ENCODE measurements around the gene ITPKC. TPM values are rescaled to one million over a fixed set of nuclear protein-coding genes. Genes with fewer than 3 reads are reported as not detected.

The ITPKC gene
- total RNA-seq, 1 experiment from 2014 or later: 11.4 TPM

GRCh38 chr19:40735013-40735771 lies 18.3 kb downstream of the ITPKC start:
- no peak overlapping the region for H3K4me3 ChIP-seq (replicated peaks in 1 of 2; ENCODE audit: low read depth in 1 of 2, low read length in 2 of 2)
- RAD21 ChIA-PET (ENCODE audit: low non-redundant PET in 1 of 2, low total read pairs in 2 of 2, uncharacterized antibody in 2 of 2, unreplicated experiment in 2 of 2): no interaction called here
- H3K9me3 ChIP-seq (ENCODE audit: control insufficient read depth in 1 of 2, insufficient read depth in 1 of 2, low read depth in 1 of 2, low read length in 2 of 2): no peaks in the 10 kb centered on the region
- ATAC-seq (no peak), DNase-seq (ENCODE audit: low read depth, low spot score) (no peak)
- no peak overlapping the region for H3K9ac ChIP-seq (ENCODE audit: low read length)
- no peak overlapping the region for H3K27ac ChIP-seq (ENCODE audit: low read depth, low read length)
- H3K4me1 ChIP-seq (ENCODE audit: control insufficient read depth in 1 of 2, insufficient read depth in 2 of 2, low read length in 2 of 2): peaks cover 5 to 12% of the 10 kb centered on the region in 2 experiments; a peak in 3 of 4 replicates
- no peak overlapping the region for H3K4me2 ChIP-seq (ENCODE audit: low read length)
- no peaks in the 10 kb centered on the region for H3K9me2 ChIP-seq (ENCODE audit: insufficient read depth)
- no peak overlapping the region for H2AFZ ChIP-seq (ENCODE audit: low read depth, low read length, poor library complexity, severe bottlenecking)
- intact Hi-C loops (cut with micrococcal nuclease): no loop called here
- no peaks in the 10 kb centered on the region for H3K27me3 ChIP-seq (ENCODE audit: insufficient read depth, low read length)
- H3K79me2 ChIP-seq (ENCODE audit: insufficient read depth, low read length): no peaks in the 10 kb centered on the region
- POLR2A ChIA-PET: interaction anchor here (1.1 kb wide), 1 partner anchor 15 kb away, joined by 3 read pairs; the partner anchor contains the start of gene ACTMAP
- H3K36me3 ChIP-seq (ENCODE audit: control insufficient read depth in 1 of 2, insufficient read depth in 2 of 2, low read length in 2 of 2): peaks cover 17 to 21% of the 10 kb centered on the region in 2 experiments
- no peaks in the 10 kb centered on the region for H4K20me1 ChIP-seq (ENCODE audit: insufficient read depth)
- CTCF ChIA-PET: no interaction called here
- no TSS peak for BruUV-seq (replicated peaks)
- TF ChIP-seq RAD21 (IDR thresholded peaks at IDR 0.05; ENCODE audit: low read depth) (no peak), EZH2phosphoT487 (IDR thresholded peaks at IDR 0.05; ENCODE audit: borderline replicate concordance) (no peak), EZH2 (IDR thresholded peaks at IDR 0.05) (no peak), SRF (IDR thresholded peaks at IDR 0.05; ENCODE audit: low read depth) (no peak), MAX (IDR thresholded peaks at IDR 0.05) (no peak), POLR2AphosphoS5 (IDR thresholded peaks at IDR 0.05; ENCODE audit: low read depth, low read length) (no peak), SP1 (IDR thresholded peaks at IDR 0.05; ENCODE audit: low read depth) (no peak), TCF7L2 (IDR thresholded peaks at IDR 0.05; ENCODE audit: borderline replicate concordance, extremely low read depth, insufficient read depth, insufficient read length) (no peak), YY1 (IDR thresholded peaks at IDR 0.05; ENCODE audit: extremely low read depth, insufficient replicate concordance, low read depth, low read length) (no peak), REST (IDR thresholded peaks at IDR 0.05; ENCODE audit: low read depth) (no peak), ZNF274 (IDR thresholded peaks at IDR 0.05; ENCODE audit: low read depth, low read length) (no peak), CEBPB (IDR thresholded peaks at IDR 0.05; ENCODE audit: low read depth) (no peak), ATF3 (IDR thresholded peaks at IDR 0.05) (no peak), ZBTB33 (IDR thresholded peaks at IDR 0.05; ENCODE audit: extremely low read depth, insufficient replicate concordance, low read length) (no peak), CBX3 (IDR thresholded peaks at IDR 0.05; ENCODE audit: low read depth) (no peak), EGR1 (IDR thresholded peaks at IDR 0.05; ENCODE audit: low read depth) (no peak), CTCF (IDR thresholded peaks at IDR 0.05 in 2 of 3, conservative IDR thresholded peaks at IDR 0.05 in 1 of 3; ENCODE audit: borderline replicate concordance in 1 of 3, insufficient read depth in 1 of 3, low read depth in 2 of 3, low read length in 2 of 3) (no peak), ELF1 (IDR thresholded peaks at IDR 0.05; ENCODE audit: borderline replicate concordance, low read depth) (no peak), FOSL1 (IDR thresholded peaks at IDR 0.05; ENCODE audit: low read depth) (no peak)
